ENCODE measurements around the gene HIRIP3.
A peak's percentile ranks its signal among the peaks of the same experiment; 100 is the strongest.
"Not testable (repeated sequence)": the region's sequence is repeated elsewhere in the genome, so short reads cannot be mapped to it uniquely, and the experiment has no call there.

Gene HIRIP3

GRCh38 chr16:30016555-30017276, 21.3 kb upstream of the HIRIP3 start:
- DNase-seq (ENCODE audit: low spot score) = no peak

- not testable (repeated sequence) for DNase-seq (ENCODE audit: low spot score)
Observed at GRCh38 chr16:30015450-30015849, 20.0 kb upstream of the HIRIP3 start.

- DNase-seq (ENCODE audit: low spot score) = not testable (repeated sequence)
Observed at GRCh38 chr16:30012598-30012997, 17.2 kb upstream of the HIRIP3 start.

- no peak for DNase-seq (ENCODE audit: low spot score)
Observed at GRCh38 chr16:30011714-30012504, 16.5 kb upstream of the HIRIP3 start.

GRCh38 chr16:30010844-30011713, 15.7 kb upstream of the HIRIP3 start, which contains the start of gene DOC2A:
Gene DOC2A (minus strand): TSS chr16:30011027. CDS start chr16:30010222, 805 bp downstream.
- DNase-seq (ENCODE audit: low spot score) = peak; percentile 7

- DNase-seq (ENCODE audit: low spot score) = no peak
Observed at GRCh38 chr16:30009990-30010843, 14.8 kb upstream of the HIRIP3 start.

GRCh38 chr16:30009085-30009862, 13.9 kb upstream of the HIRIP3 start:
- DNase-seq (ENCODE audit: low spot score) = no peak

- DNase-seq (ENCODE audit: low spot score) = no peak
Observed at GRCh38 chr16:30007378-30007895, 12.0 kb upstream of the HIRIP3 start.

GRCh38 chr16:30006659-30007377, 11.4 kb upstream of the HIRIP3 start:
- DNase-seq (ENCODE audit: low spot score) = no peak

- DNase-seq (ENCODE audit: low spot score) = no peak
Observed at GRCh38 chr16:30006095-30006473, 10.7 kb upstream of the HIRIP3 start.

GRCh38 chr16:30005341-30006094, 10.1 kb upstream of the HIRIP3 start:
- peak; percentile 45 for DNase-seq (ENCODE audit: low spot score)

GRCh38 chr16:30004811-30005242, 9.4 kb upstream of the HIRIP3 start:
- no peak for DNase-seq (ENCODE audit: low spot score)

GRCh38 chr16:30004424-30004776, 9.0 kb upstream of the HIRIP3 start:
- no peak for DNase-seq (ENCODE audit: low spot score)

GRCh38 chr16:30003670-30004423, 8.4 kb upstream of the HIRIP3 start:
- no peak for DNase-seq (ENCODE audit: low spot score)

GRCh38 chr16:30002614-30003346, 7.4 kb upstream of the HIRIP3 start:
- no peak for DNase-seq (ENCODE audit: low spot score)

GRCh38 chr16:30000735-30001631, 5.6 kb upstream of the HIRIP3 start:
- no peak for DNase-seq (ENCODE audit: low spot score)
